HepG2 (cell line): ENCODE measurements around the gene CCDC30. TPM values are rescaled to one million over a fixed set of nuclear protein-coding genes. Genes with fewer than 3 reads are reported as not detected.

ENCODE experiments used
- AGO1 ChIP-seq: fragments of 200-400 bp; formaldehyde crosslinking; IDR thresholded peaks from 2 replicates; pipeline ENCODE4 v1.6.1; 2017; ENCODE audit warnings: mild to moderate bottlenecking, low read depth, low read length, moderate library complexity; ENCODE audit not compliant: poor library complexity, severe bottlenecking
- HOXA5 ChIP-seq: sonication (generic); formaldehyde crosslinking; IDR thresholded peaks from 2 replicates; pipeline ENCODE4 v1.4.0; 2020; ENCODE audit warnings: missing genetic modification reagents
- KLF11 ChIP-seq: IDR thresholded peaks from 2 replicates; pipeline ENCODE4 v1.6.1; 2016; ENCODE audit warnings: missing compliant biosample characterization
- MIER3 ChIP-seq: IDR thresholded peaks from 2 replicates; pipeline ENCODE4 v1.6.1; 2016; ENCODE audit warnings: missing compliant biosample characterization, borderline replicate concordance
- NR2F1 ChIP-seq, 2 experiments: fragments of 450-650 bp in 1 of 2; formaldehyde crosslinking in 1 of 2; IDR thresholded peaks; 2 replicates each; pipeline versions ENCODE4 v1.5.0 to v1.6.1; 2016 to 2020; ENCODE audit warnings: mild to moderate bottlenecking in 1 of 2, missing compliant biosample characterization in 1 of 2, missing genetic modification reagents in 1 of 2, moderate library complexity in 1 of 2
- SETDB1 ChIP-seq: sonication (generic); formaldehyde crosslinking; IDR thresholded peaks from 2 replicates; pipeline ENCODE4 v1.5.1; 2020; ENCODE audit warnings: missing genetic modification reagents, mild to moderate bottlenecking, borderline replicate concordance
- SRF ChIP-seq: IDR thresholded peaks from 2 replicates; pipeline ENCODE4 v1.6.1; 2011; ENCODE audit warnings: mild to moderate bottlenecking, low read depth, low read length, moderate library complexity
- ZNF282 ChIP-seq: fragments of 450-650 bp; IDR thresholded peaks from 2 replicates; pipeline ENCODE4 v1.6.1; 2018; ENCODE audit not compliant: partially characterized antibody
- ZNF335 ChIP-seq: sonication (generic); formaldehyde crosslinking; IDR thresholded peaks from 2 replicates; pipeline ENCODE4 v1.4.0; 2020; ENCODE audit warnings: missing genetic modification reagents
- ZNF34 ChIP-seq: sonication (generic); formaldehyde crosslinking; IDR thresholded peaks from 2 replicates; pipeline ENCODE4 v1.4.0; 2020; ENCODE audit warnings: mild to moderate bottlenecking, missing genetic modification reagents, borderline replicate concordance
- ZNF619 ChIP-seq: sonication (generic); formaldehyde crosslinking; IDR thresholded peaks from 2 replicates; pipeline ENCODE4 v1.4.0; 2020; ENCODE audit warnings: mild to moderate bottlenecking, missing genetic modification reagents
- ZNF879 ChIP-seq: sonication (generic); formaldehyde crosslinking; IDR thresholded peaks from 2 replicates; pipeline ENCODE4 v1.8.1; 2023; ENCODE audit warnings: missing genetic modification reagents
- polyA plus RNA-seq, 8 experiments: library from polyadenylated mRNA; depleted of rRNA in 3 of 8; stranded (reverse) in 7 of 8; unstranded in 1 of 8; fragments of >200 nt; fragmentation: Illumina TruSeq in 4 of 8; extraction: Trizol in 4 of 8; gene quantifications; 2 replicates each; pipeline versions ENCODE4 v1.2.1 to v1.2.3, GENCODE V29; 2011 to 2016; ENCODE audit warnings: low read depth in 4 of 8, missing spikeins in 1 of 8, mixed read lengths in 1 of 8; ENCODE audit not compliant: insufficient read depth in 1 of 8
- total RNA-seq, 5 experiments: library from RNA; depleted of rRNA; stranded (reverse); fragments of >200 nt; fragmentation: Illumina TruSeq; extraction: Trizol; gene quantifications; 2 replicates each; pipeline ENCODE4 v1.2.3, GENCODE V29; 2016; ENCODE audit warnings: low read depth in 1 of 5
- TF ChIP-seq, protein P1 (sequence below): IDR thresholded peaks from 2 replicates; pipeline ENCODE4 v1.6.1; 2016; ENCODE audit warnings: low read depth
- TF ChIP-seq, protein P2 (sequence below): sonication (generic); formaldehyde crosslinking; IDR thresholded peaks from 2 replicates; pipeline ENCODE4 v1.4.0; 2020; ENCODE audit warnings: missing genetic modification reagents, mild to moderate bottlenecking, borderline replicate concordance
- TF ChIP-seq, protein P3 (sequence below), 2 experiments: IDR thresholded peaks; 2 replicates each; pipeline ENCODE4 v1.6.1; 2011 to 2012; ENCODE audit warnings: low read length in 2 of 2, borderline replicate concordance in 1 of 2, low read depth in 1 of 2, mild to moderate bottlenecking in 1 of 2, moderate library complexity in 1 of 2
- TF ChIP-seq, protein P4 (sequence below): sonication (generic); formaldehyde crosslinking; IDR thresholded peaks from 2 replicates; pipeline ENCODE4 v1.8.1; 2023; ENCODE audit warnings: mild to moderate bottlenecking, moderate library complexity, missing genetic modification reagents

CCDC30 gene
- total and polyA plus RNA-seq, 2 of the 13 experiments (the other 11 are each of a cell fraction or from before 2014, with no cell fraction given) = 0.25 to 0.77 TPM

DNA sequence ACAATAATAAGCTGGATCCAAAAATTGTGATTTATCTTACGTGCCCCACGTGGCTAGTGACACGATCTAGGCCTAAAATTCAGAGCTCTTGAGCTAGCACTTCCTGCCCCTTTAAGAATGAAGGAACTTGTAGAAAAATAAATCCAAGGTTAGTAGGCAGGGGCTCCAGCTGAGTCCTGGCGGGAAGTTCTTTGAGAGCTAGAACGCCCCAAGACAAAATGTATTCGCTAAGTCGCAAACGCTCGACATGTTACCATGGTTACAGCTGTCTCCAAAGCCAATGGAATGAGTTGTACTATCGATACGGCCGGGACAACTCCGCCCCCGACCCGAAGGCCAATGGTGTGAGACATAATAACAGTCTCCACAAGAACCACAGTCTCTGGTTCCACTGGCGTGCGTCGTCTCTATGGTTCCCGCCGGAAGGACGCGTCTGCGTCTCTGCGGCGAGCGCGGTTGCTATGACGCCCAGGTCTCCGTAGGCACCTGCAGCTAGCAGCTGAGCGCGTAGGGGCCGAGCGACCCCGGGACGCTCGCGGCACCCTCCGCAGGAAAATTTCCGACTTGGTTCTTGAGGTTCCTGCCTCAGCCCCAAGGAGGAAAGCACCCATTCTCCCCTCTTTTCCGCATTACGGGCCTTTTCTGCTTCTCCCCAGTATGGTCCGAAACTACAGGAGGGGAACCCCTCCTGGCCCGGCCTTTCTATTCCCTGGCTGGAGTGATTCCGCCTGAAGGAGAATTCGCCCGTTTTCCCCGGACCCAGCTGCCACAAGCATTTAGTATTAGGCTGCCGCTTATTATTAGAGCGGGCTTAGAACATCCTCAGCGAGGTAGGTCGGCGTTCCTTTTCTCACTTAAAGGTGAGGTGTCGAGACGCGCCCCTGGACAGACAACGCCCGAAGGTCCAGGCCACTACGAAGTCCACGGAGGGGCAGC is at the start of gene CCDC30 (continued):
- TF ChIP-seq AGO1 (peak; percentile 70), ZNF619 (0 out of 2 replicates have a peak, but pooled peaks have one; percentile 31), ZNF34 (no peak), ZNF282 (no peak), ZNF879 (CRISPR knock-in tag) (no peak), SRF (no peak), ZNF335 (CRISPR knock-in tag) (no peak), MIER3 (CRISPR knock-in tag) (peak; percentile 65; the same call in 1 of the 2 replicates), KLF11 (CRISPR knock-in tag) (no peak), NR2F1 (CRISPR knock-in tag; IDR thresholded peaks at IDR 0.05) (no peak), HOXA5 (no peak), SETDB1 (CRISPR knock-in tag) (no peak)
- TF ChIP-seq, protein P1, sequence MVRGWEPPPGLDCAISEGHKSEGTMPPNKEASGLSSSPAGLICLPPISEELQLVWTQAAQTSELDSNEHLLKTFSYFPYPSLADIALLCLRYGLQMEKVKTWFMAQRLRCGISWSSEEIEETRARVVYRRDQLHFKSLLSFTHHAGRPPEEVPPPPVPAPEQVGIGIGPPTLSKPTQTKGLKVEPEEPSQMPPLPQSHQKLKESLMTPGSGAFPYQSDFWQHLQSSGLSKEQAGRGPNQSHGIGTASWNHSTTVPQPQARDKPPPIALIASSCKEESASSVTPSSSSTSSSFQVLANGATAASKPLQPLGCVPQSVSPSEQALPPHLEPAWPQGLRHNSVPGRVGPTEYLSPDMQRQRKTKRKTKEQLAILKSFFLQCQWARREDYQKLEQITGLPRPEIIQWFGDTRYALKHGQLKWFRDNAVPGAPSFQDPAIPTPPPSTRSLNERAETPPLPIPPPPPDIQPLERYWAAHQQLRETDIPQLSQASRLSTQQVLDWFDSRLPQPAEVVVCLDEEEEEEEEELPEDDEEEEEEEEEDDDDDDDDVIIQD (CRISPR knock-in tag) = peak; percentile 20; the same call in 1 of the 2 replicates
- TF ChIP-seq, protein P2, sequence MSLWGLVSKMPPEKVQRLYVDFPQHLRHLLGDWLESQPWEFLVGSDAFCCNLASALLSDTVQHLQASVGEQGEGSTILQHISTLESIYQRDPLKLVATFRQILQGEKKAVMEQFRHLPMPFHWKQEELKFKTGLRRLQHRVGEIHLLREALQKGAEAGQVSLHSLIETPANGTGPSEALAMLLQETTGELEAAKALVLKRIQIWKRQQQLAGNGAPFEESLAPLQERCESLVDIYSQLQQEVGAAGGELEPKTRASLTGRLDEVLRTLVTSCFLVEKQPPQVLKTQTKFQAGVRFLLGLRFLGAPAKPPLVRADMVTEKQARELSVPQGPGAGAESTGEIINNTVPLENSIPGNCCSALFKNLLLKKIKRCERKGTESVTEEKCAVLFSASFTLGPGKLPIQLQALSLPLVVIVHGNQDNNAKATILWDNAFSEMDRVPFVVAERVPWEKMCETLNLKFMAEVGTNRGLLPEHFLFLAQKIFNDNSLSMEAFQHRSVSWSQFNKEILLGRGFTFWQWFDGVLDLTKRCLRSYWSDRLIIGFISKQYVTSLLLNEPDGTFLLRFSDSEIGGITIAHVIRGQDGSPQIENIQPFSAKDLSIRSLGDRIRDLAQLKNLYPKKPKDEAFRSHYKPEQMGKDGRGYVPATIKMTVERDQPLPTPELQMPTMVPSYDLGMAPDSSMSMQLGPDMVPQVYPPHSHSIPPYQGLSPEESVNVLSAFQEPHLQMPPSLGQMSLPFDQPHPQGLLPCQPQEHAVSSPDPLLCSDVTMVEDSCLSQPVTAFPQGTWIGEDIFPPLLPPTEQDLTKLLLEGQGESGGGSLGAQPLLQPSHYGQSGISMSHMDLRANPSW (CRISPR knock-in tag) = no peak
- TF ChIP-seq, protein P3, sequence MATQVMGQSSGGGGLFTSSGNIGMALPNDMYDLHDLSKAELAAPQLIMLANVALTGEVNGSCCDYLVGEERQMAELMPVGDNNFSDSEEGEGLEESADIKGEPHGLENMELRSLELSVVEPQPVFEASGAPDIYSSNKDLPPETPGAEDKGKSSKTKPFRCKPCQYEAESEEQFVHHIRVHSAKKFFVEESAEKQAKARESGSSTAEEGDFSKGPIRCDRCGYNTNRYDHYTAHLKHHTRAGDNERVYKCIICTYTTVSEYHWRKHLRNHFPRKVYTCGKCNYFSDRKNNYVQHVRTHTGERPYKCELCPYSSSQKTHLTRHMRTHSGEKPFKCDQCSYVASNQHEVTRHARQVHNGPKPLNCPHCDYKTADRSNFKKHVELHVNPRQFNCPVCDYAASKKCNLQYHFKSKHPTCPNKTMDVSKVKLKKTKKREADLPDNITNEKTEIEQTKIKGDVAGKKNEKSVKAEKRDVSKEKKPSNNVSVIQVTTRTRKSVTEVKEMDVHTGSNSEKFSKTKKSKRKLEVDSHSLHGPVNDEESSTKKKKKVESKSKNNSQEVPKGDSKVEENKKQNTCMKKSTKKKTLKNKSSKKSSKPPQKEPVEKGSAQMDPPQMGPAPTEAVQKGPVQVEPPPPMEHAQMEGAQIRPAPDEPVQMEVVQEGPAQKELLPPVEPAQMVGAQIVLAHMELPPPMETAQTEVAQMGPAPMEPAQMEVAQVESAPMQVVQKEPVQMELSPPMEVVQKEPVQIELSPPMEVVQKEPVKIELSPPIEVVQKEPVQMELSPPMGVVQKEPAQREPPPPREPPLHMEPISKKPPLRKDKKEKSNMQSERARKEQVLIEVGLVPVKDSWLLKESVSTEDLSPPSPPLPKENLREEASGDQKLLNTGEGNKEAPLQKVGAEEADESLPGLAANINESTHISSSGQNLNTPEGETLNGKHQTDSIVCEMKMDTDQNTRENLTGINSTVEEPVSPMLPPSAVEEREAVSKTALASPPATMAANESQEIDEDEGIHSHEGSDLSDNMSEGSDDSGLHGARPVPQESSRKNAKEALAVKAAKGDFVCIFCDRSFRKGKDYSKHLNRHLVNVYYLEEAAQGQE (IDR thresholded peaks at IDR 0.05; ENCODE audit: borderline replicate concordance in 1 of 2, low read depth in 1 of 2, low read length in 2 of 2) = no peak
- TF ChIP-seq, protein P4, sequence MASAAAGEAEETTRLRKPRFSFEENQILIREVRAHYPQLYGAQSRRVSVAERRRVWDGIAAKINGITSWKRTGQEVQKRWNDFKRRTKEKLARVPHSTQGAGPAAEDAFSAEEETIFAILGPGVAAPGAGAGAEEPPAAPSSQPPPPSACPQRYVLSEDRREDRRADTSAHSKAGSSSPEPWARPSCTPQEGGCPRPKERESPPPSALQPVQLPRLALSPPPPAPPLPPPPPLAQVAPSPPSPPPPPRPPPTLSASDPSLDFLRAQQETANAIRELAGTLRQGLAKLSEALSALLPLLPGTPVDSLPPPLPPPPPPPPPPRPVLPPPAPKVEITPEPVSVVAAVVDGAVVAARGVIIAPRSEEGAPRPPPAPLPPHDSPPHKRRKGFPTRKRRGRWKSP (CRISPR knock-in tag) = peak; percentile 97
